HepG2 (cell line): ENCODE data around the gene C1orf21. TPM values are rescaled to one million over a fixed set of nuclear protein-coding genes. Genes with fewer than 3 reads are reported as not detected.

ENCODE experiments used
- ATAC-seq: fragments of 200-7000 bp; cut with Tn5 transposase; 3 replicates; pipeline ENCODE4 v1.9.1; 2020; ENCODE audit warnings: mild to moderate bottlenecking, moderate library complexity
- BruUV-seq: library from RNA; stranded (reverse); fragments of 400-500 nt; replicated peaks from 2 replicates; lab custom pipeline; 2021; lab: Mats Ljungman, UMichigan
- CTCF ChIA-PET: fragments of 300-600 bp; formaldehyde crosslinking; extraction: SDS; loops from one replicate; lab custom pipeline; 2021; ENCODE audit warnings: low total read pairs, inconsistent platforms, low intra/inter-chr PET ratio; lab: Yijun Ruan, JAX
- POLR2A ChIA-PET: fragments of 350-600 bp; sonication (Branson Sonifier 250); formaldehyde crosslinking; loops from one replicate; lab custom pipeline; 2020; ENCODE audit warnings: antibody characterized with exemption, inconsistent platforms; lab: Yijun Ruan, JAX
- DNase-seq: peaks from one replicate; pipeline ENCODE4 v3.0.0-alpha.2; 2015; ENCODE audit warnings: low spot score
- FAIRE-seq: peaks from 3 replicates; lab custom pipeline; 2011; peaks lifted over from hg19 to GRCh38; lab: Jason Lieb, UNC
- H2AFZ ChIP-seq: one replicate; pipeline ENCODE4 v1.6.1; 2011; ENCODE audit warnings: low read length, inconsistent platforms
- H3K27ac ChIP-seq: fragments of 300-600 bp; 3 replicates; pipeline ENCODE4 v1.8.0; 2011; ENCODE audit warnings: mixed run types, mild to moderate bottlenecking, mixed read lengths, low read length, inconsistent platforms; ENCODE audit not compliant: insufficient read depth; ENCODE audit errors: extremely low read length
- H3K27me3 ChIP-seq, 2 experiments: fragments of 200-600 bp in 1 of 2; 2 replicates in 1 of 2; 3 replicates in 1 of 2; pipeline versions ENCODE4 v1.6.0 to v1.8.0; 2011; ENCODE audit warnings: low read length in 2 of 2, mild to moderate bottlenecking in 2 of 2, moderate library complexity in 2 of 2, inconsistent platforms in 1 of 2; ENCODE audit not compliant: insufficient read depth in 2 of 2, control insufficient read depth in 1 of 2
- H3K36me3 ChIP-seq, 2 experiments: fragments of 200-600 bp in 1 of 2; replicated peaks in 1 of 2; 2 replicates in 1 of 2; 3 replicates in 1 of 2; pipeline versions ENCODE4 v1.5.1 to v1.8.0; 2011; ENCODE audit warnings: low read length in 2 of 2, inconsistent platforms in 1 of 2; ENCODE audit not compliant: insufficient read depth in 2 of 2, control insufficient read depth in 1 of 2
- H3K4me1 ChIP-seq: 2 replicates; pipeline ENCODE4 v1.5.1; 2012; ENCODE audit warnings: low read length, inconsistent platforms; ENCODE audit not compliant: insufficient read depth
- H3K4me2 ChIP-seq: 2 replicates; pipeline ENCODE4 v1.6.0; 2011; ENCODE audit warnings: low read depth, low read length, inconsistent platforms
- H3K4me3 ChIP-seq, 3 experiments: fragments of 200-600 bp in 1 of 3; sonication (generic), shearing (Covaris generic) in 1 of 3; replicated peaks in 1 of 3; 2 replicates each; pipeline ENCODE4 v1.5.1; 2011 to 2016; ENCODE audit warnings: low read length in 3 of 3, inconsistent platforms in 2 of 3, low read depth in 2 of 3, mild to moderate bottlenecking in 2 of 3, control low read depth in 1 of 3, mixed read lengths in 1 of 3; ENCODE audit not compliant: insufficient read depth in 1 of 3
- H3K79me2 ChIP-seq: one replicate; pipeline ENCODE4 v1.6.1; 2011; ENCODE audit warnings: low read length, inconsistent platforms; ENCODE audit not compliant: insufficient read depth
- H3K9ac ChIP-seq: 2 replicates; pipeline ENCODE4 v1.6.0; 2011; ENCODE audit warnings: mild to moderate bottlenecking, low read depth, low read length, inconsistent platforms; ENCODE audit not compliant: insufficient read depth
- H3K9me3 ChIP-seq: 2 replicates; pipeline ENCODE4 v1.5.1; 2012; ENCODE audit warnings: mild to moderate bottlenecking, low read length
- H4K20me1 ChIP-seq: 2 replicates; pipeline ENCODE4 v1.6.0; 2011; ENCODE audit warnings: inconsistent platforms, mild to moderate bottlenecking, low read length, moderate library complexity; ENCODE audit not compliant: insufficient read depth
- CENPT ChIP-seq: sonication (generic); formaldehyde crosslinking; IDR thresholded peaks from 2 replicates; pipeline ENCODE4 v1.8.0; 2022; ENCODE audit warnings: low read depth, mild to moderate bottlenecking, moderate library complexity, missing genetic modification reagents
- CTCF ChIP-seq: sonication (generic); formaldehyde crosslinking; IDR thresholded peaks from 2 replicates; pipeline ENCODE4 v1.5.0; 2020; ENCODE audit warnings: mild to moderate bottlenecking, missing genetic modification reagents, moderate library complexity
- HINFP ChIP-seq: sonication (generic); formaldehyde crosslinking; IDR thresholded peaks from 2 replicates; pipeline ENCODE4 v1.4.0; 2020; ENCODE audit warnings: low read depth, mild to moderate bottlenecking, missing genetic modification reagents
- HNRNPK ChIP-seq: fragments of 200-400 bp; formaldehyde crosslinking; IDR thresholded peaks from 2 replicates; pipeline ENCODE4 v1.6.1; 2018; ENCODE audit warnings: low read length, low read depth, moderate library complexity, mild to moderate bottlenecking; ENCODE audit not compliant: poor library complexity, severe bottlenecking
- HOXA9 ChIP-seq: sonication (generic); formaldehyde crosslinking; IDR thresholded peaks from 2 replicates; pipeline ENCODE4 v1.8.1; 2022; ENCODE audit warnings: missing genetic modification reagents, mild to moderate bottlenecking, moderate library complexity, borderline replicate concordance
- IRF2 ChIP-seq: IDR thresholded peaks from 2 replicates; pipeline ENCODE4 v1.6.1; 2018; ENCODE audit warnings: missing genetic modification reagents, missing compliant biosample characterization
- MAX ChIP-seq: IDR thresholded peaks from 2 replicates; pipeline ENCODE4 v1.6.1; 2012; ENCODE audit warnings: inconsistent platforms
- SRY ChIP-seq: sonication (generic); formaldehyde crosslinking; IDR thresholded peaks from 2 replicates; pipeline ENCODE4 v1.8.0; 2022; ENCODE audit warnings: mild to moderate bottlenecking, missing genetic modification reagents
- TERF1 ChIP-seq: sonication (generic); formaldehyde crosslinking; IDR thresholded peaks from 2 replicates; pipeline ENCODE4 v1.8.0; 2022; ENCODE audit warnings: mild to moderate bottlenecking, missing genetic modification reagents, moderate library complexity
- TSC22D2 ChIP-seq: sonication (generic); formaldehyde crosslinking; IDR thresholded peaks from 2 replicates; pipeline ENCODE4 v1.5.1; 2020; ENCODE audit warnings: missing genetic modification reagents, mild to moderate bottlenecking, borderline replicate concordance
- ZBTB26 ChIP-seq: IDR thresholded peaks from 2 replicates; pipeline ENCODE4 v1.6.1; 2016; ENCODE audit warnings: missing compliant biosample characterization, missing genetic modification reagents, borderline replicate concordance
- ZFP36 ChIP-seq: fragments of 150-350 bp; IDR thresholded peaks from 2 replicates; pipeline ENCODE4 v1.6.1; 2018; ENCODE audit warnings: borderline replicate concordance, low read length, low read depth; ENCODE audit not compliant: partially characterized antibody
- ZMYM3 ChIP-seq: sonication (generic); formaldehyde crosslinking; IDR thresholded peaks from 2 replicates; pipeline ENCODE4 v1.5.1; 2020; ENCODE audit warnings: mild to moderate bottlenecking, missing genetic modification reagents
- ZNF468 ChIP-seq: sonication (generic); formaldehyde crosslinking; IDR thresholded peaks from 2 replicates; pipeline ENCODE4 v1.8.0; 2022; ENCODE audit warnings: mild to moderate bottlenecking, moderate library complexity, missing genetic modification reagents
- ZNF547 ChIP-seq: sonication (generic); formaldehyde crosslinking; IDR thresholded peaks from 2 replicates; pipeline ENCODE4 v1.5.1; 2020; ENCODE audit warnings: mild to moderate bottlenecking, missing genetic modification reagents
- ZNF569 ChIP-seq: sonication (generic); formaldehyde crosslinking; IDR thresholded peaks from 2 replicates; pipeline ENCODE4 v1.5.0; 2020; ENCODE audit warnings: mild to moderate bottlenecking, missing genetic modification reagents, moderate library complexity, borderline replicate concordance
- ZNF777 ChIP-seq: sonication (generic); formaldehyde crosslinking; IDR thresholded peaks from 2 replicates; pipeline ENCODE4 v1.4.0; 2020; ENCODE audit warnings: missing genetic modification reagents
- WGBS: methylation state at CpG from one replicate; pipeline ENCODE4 v1.1.6; 2017; ENCODE audit warnings: low lambda C conversion rate; 5-methylcytosine and 5-hydroxymethylcytosine counted together
- in situ Hi-C: cut with HindIII; loops from 2 replicates; pipeline ENCODE4 v1.10.0; 2017; ENCODE audit warnings: low pct_unique_long_range_greater_than_20kb; ENCODE audit not compliant: extremely low pct_ligation_motif_present
- intact Hi-C: fragments of 100-400 bp; cut with micrococcal nuclease; formaldehyde crosslinking; loops from one replicate; pipeline ENCODE4 v1.10.0; 2022; ENCODE audit not compliant: unreplicated experiment
- polyA plus RNA-seq, 8 experiments: library from polyadenylated mRNA; depleted of rRNA in 3 of 8; stranded (reverse) in 7 of 8; unstranded in 1 of 8; fragments of >200 nt; fragmentation: Illumina TruSeq in 4 of 8; extraction: Trizol in 4 of 8; gene quantifications; 2 replicates each; pipeline versions ENCODE4 v1.2.1 to v1.2.3, GENCODE V29; 2011 to 2016; ENCODE audit warnings: low read depth in 4 of 8, missing spikeins in 1 of 8, mixed read lengths in 1 of 8; ENCODE audit not compliant: insufficient read depth in 1 of 8
- total RNA-seq, 5 experiments: library from RNA; depleted of rRNA; stranded (reverse); fragments of >200 nt; fragmentation: Illumina TruSeq; extraction: Trizol; gene quantifications; 2 replicates each; pipeline ENCODE4 v1.2.3, GENCODE V29; 2016; ENCODE audit warnings: low read depth in 1 of 5

Gene C1orf21
- total and polyA plus RNA-seq, 2 of the 13 experiments (the other 11 are each of a cell fraction or from before 2014, with no cell fraction given): not detected

GRCh38 chr1:184672013-184672726 is 285.3 kb downstream of the C1orf21 start:
- FAIRE-seq: no peak
- no peaks in the 10 kb centered on the region for H3K79me2 ChIP-seq
- H3K9me3 ChIP-seq: no peaks in the 10 kb centered on the region
- no peak overlapping the region for H3K9ac ChIP-seq
- H3K4me1 ChIP-seq: no peaks in the 10 kb centered on the region
- WGBS: 13% methylated on average over 9 of the region's 9 CpGs
- no peaks in the 10 kb centered on the region for H3K36me3 ChIP-seq
- no peak overlapping the region for H3K27ac ChIP-seq
- no peak for ATAC-seq
- no peak for DNase-seq
- intact Hi-C loops: no loop called here
- no TSS peak for BruUV-seq
- no peak overlapping the region for H3K4me3 ChIP-seq
- H4K20me1 ChIP-seq: no peaks in the 10 kb centered on the region
- no peak overlapping the region for H2AFZ ChIP-seq
- TF ChIP-seq HINFP (no peak), CENPT (CRISPR knock-in tag) (no peak), ZNF777 (CRISPR knock-in tag) (no peak), ZFP36 (no peak), IRF2 (no peak), HOXA9 (CRISPR knock-in tag) (no peak), ZNF468 (no peak), ZBTB26 (CRISPR knock-in tag) (no peak), HNRNPK (no peak), ZNF547 (CRISPR knock-in tag) (no peak), ZNF569 (CRISPR knock-in tag) (no peak), TERF1 (CRISPR knock-in tag) (no peak), SRY (no peak), ZMYM3 (no peak), CTCF (no peak), MAX (no peak), TSC22D2 (CRISPR knock-in tag) (no peak)
- in situ Hi-C loops: loop anchor here (25.0 kb wide), 1 partner anchor 585 kb away; no protein-coding TSS in a partner anchor
- POLR2A ChIA-PET: no interaction called here
- peaks cover 0 to 25% of the 10 kb centered on the region in 2 experiments; a peak in 2 of 5 replicates for H3K27me3 ChIP-seq
- CTCF ChIA-PET: no interaction called here
- no peak overlapping the region for H3K4me2 ChIP-seq
